ENCODE results near the gene PCNX2.

DNA sequence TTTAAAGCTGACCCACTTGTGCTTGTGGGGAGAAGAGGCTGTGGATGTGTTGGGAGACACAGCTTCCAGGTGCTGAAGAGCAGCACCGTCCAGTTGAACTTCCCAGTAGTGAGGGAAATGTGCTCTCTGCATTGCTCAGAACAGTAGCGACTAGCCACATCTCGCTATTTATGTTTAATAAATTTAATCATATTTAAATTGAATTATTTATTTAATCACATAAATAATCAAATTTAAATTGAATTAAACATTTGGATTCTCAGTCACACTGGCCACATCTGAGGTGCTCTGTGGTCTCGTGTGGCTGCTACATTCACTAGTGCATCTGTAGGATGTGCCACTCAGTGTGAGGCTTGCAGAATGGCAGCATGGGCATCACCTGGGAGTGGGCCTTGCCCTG is 325.0 kb downstream of the PCNX2 start:
- TF ChIP-seq POLR2A (IDR thresholded peaks at IDR 0.05): no peak
- TF ChIP-seq, protein P1, sequence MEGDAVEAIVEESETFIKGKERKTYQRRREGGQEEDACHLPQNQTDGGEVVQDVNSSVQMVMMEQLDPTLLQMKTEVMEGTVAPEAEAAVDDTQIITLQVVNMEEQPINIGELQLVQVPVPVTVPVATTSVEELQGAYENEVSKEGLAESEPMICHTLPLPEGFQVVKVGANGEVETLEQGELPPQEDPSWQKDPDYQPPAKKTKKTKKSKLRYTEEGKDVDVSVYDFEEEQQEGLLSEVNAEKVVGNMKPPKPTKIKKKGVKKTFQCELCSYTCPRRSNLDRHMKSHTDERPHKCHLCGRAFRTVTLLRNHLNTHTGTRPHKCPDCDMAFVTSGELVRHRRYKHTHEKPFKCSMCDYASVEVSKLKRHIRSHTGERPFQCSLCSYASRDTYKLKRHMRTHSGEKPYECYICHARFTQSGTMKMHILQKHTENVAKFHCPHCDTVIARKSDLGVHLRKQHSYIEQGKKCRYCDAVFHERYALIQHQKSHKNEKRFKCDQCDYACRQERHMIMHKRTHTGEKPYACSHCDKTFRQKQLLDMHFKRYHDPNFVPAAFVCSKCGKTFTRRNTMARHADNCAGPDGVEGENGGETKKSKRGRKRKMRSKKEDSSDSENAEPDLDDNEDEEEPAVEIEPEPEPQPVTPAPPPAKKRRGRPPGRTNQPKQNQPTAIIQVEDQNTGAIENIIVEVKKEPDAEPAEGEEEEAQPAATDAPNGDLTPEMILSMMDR (IDR thresholded peaks at IDR 0.05): no peak

Measured in body of pancreas (tissue), 4 donors.